ENCODE results near the gene FRY. TPM values are rescaled to one million over a fixed set of nuclear protein-coding genes. Genes with fewer than 3 reads are reported as not detected.

FRY gene
- total and polyA plus RNA-seq, 2 donors (not counting 1 experiment from before 2014, with no cell fraction given): 2.3 to 6.3 TPM

- H3K36me3 ChIP-seq (replicated peaks in 1 of 2; ENCODE audit: control extremely low read depth in 1 of 2, control insufficient read depth in 1 of 2, extremely low read depth in 1 of 2, insufficient read depth in 2 of 2, low read length in 1 of 2): peaks cover 0 to 2% of the 10 kb centered on the region in 2 experiments
- no peak for TF ChIP-seq CTCF (IDR thresholded peaks at IDR 0.05)
- TF ChIP-seq EZH2 (IDR thresholded peaks at IDR 0.05; ENCODE audit: borderline replicate concordance, insufficient read depth, low read depth, low read length, poor library complexity, severe bottlenecking): no peak
- no peaks in the 10 kb centered on the region for H3K27me3 ChIP-seq (replicated peaks in 1 of 4; ENCODE audit: control extremely low read depth in 1 of 4, control insufficient read depth in 3 of 4, insufficient read depth in 4 of 4, low read length in 3 of 4)
- intact Hi-C loops (cut with micrococcal nuclease): no loop called here
- no peak overlapping the region for H3K27ac Mint-ChIP-seq
- ChIA-PET CTCF (no interaction called here), POLR2A (no interaction called here)
- no peaks in the 10 kb centered on the region for H3K9me3 ChIP-seq (ENCODE audit: control extremely low read depth in 1 of 3, control insufficient read depth in 2 of 3, insufficient read depth in 1 of 3, low read length in 2 of 3)
- no peaks in the 10 kb centered on the region for H3K4me1 ChIP-seq (ENCODE audit: control insufficient read depth in 2 of 2, insufficient read depth in 2 of 2, low read length in 2 of 2)
- no peaks in the 10 kb centered on the region for H3K79me2 ChIP-seq (ENCODE audit: control insufficient read depth, insufficient read depth, low read length)
- no peaks in the 10 kb centered on the region for H3K9me3 Mint-ChIP-seq (ENCODE audit: insufficient read depth)
- WGBS (ENCODE audit: insufficient coverage): no CpG with 5 or more reads among the region's 2 CpGs
- no peaks in the 10 kb centered on the region for H4K20me1 ChIP-seq (ENCODE audit: control insufficient read depth, insufficient read depth, low read length, poor library complexity, severe bottlenecking)
- H3K9ac ChIP-seq (ENCODE audit: low read length): no peak overlapping the region
- no peaks in the 10 kb centered on the region for H3K27me3 Mint-ChIP-seq
- no peaks in the 10 kb centered on the region for H3K4me1 Mint-ChIP-seq
- no peak overlapping the region for H3K4me3 Mint-ChIP-seq
- no peak for DNase-seq
- H3K4me3 ChIP-seq (ENCODE audit: control extremely low read depth in 1 of 5, extremely low read depth in 1 of 5, insufficient read depth in 1 of 5, low read depth in 2 of 5, low read length in 4 of 5): no peak overlapping the region
- no peak overlapping the region for H2AFZ ChIP-seq (ENCODE audit: insufficient read depth, low read depth, low read length, poor library complexity, severe bottlenecking)
- H3K4me2 ChIP-seq (replicated peaks; ENCODE audit: low read depth, low read length, poor library complexity, severe bottlenecking): no peak overlapping the region
- no peak overlapping the region for H3K27ac ChIP-seq (ENCODE audit: low read length in 2 of 2)
- no peak for ATAC-seq (ENCODE audit: low read depth)
These were observed 160.0 kb downstream of the FRY start for GRCh38 chr13:32191452-32191998.

DNA sequence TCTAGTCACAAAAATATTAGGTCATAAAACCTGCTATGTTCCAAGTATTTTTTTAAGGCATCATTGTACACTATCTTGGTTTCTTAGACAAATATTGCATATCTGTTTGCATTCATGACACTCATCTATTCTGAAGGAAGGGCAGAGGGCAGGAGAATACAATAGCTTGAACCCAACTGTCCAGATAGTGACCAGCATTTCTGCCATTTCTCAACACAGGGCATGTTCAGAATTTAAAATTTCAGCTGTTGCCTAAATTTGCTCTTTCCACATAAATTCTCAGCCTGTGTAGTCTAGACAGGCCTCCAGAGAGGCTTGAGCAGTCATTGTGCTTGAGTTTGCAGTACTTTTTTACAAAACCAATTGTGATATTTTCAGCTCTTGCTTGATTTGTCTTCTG is 164.1 kb downstream of the FRY start:
- H3K36me3 ChIP-seq (replicated peaks in 1 of 2; ENCODE audit: control extremely low read depth in 1 of 2, control insufficient read depth in 1 of 2, extremely low read depth in 1 of 2, insufficient read depth in 2 of 2, low read length in 1 of 2): no peaks in the 10 kb centered on the region
- TF ChIP-seq CTCF (IDR thresholded peaks at IDR 0.05): no peak
- TF ChIP-seq EZH2 (IDR thresholded peaks at IDR 0.05; ENCODE audit: borderline replicate concordance, insufficient read depth, low read depth, low read length, poor library complexity, severe bottlenecking): no peak
- no peaks in the 10 kb centered on the region for H3K9me3 ChIP-seq (ENCODE audit: control extremely low read depth in 1 of 3, control insufficient read depth in 2 of 3, insufficient read depth in 1 of 3, low read length in 2 of 3)
- H3K9me3 Mint-ChIP-seq (ENCODE audit: insufficient read depth): no peaks in the 10 kb centered on the region
- no peak overlapping the region for H3K4me2 ChIP-seq (replicated peaks; ENCODE audit: low read depth, low read length, poor library complexity, severe bottlenecking)
- no peaks in the 10 kb centered on the region for H3K79me2 ChIP-seq (ENCODE audit: control insufficient read depth, insufficient read depth, low read length)
- no peak overlapping the region for H2AFZ ChIP-seq (ENCODE audit: insufficient read depth, low read depth, low read length, poor library complexity, severe bottlenecking)
- no peak overlapping the region for H3K27ac Mint-ChIP-seq
- no peak overlapping the region for H3K9ac ChIP-seq (ENCODE audit: low read length)
- ChIA-PET CTCF (interaction anchor here (1.0 to 1.8 kb wide), 2 partner anchors 26 to 51 kb away, joined by 3 read pairs; no protein-coding TSS in a partner anchor), POLR2A (no interaction called here)
- ATAC-seq (ENCODE audit: low read depth) (no peak), DNase-seq (no peak)
- H3K27ac ChIP-seq (ENCODE audit: low read length in 2 of 2): no peak overlapping the region
- H3K4me3 ChIP-seq (ENCODE audit: control extremely low read depth in 1 of 5, extremely low read depth in 1 of 5, insufficient read depth in 1 of 5, low read depth in 2 of 5, low read length in 4 of 5): no peak overlapping the region
- H3K4me1 ChIP-seq (ENCODE audit: control insufficient read depth in 2 of 2, insufficient read depth in 2 of 2, low read length in 2 of 2): no peaks in the 10 kb centered on the region
- no peaks in the 10 kb centered on the region for H3K27me3 Mint-ChIP-seq
- H3K27me3 ChIP-seq (replicated peaks in 1 of 4; ENCODE audit: control extremely low read depth in 1 of 4, control insufficient read depth in 3 of 4, insufficient read depth in 4 of 4, low read length in 3 of 4): no peaks in the 10 kb centered on the region
- H3K4me1 Mint-ChIP-seq: no peaks in the 10 kb centered on the region
- H4K20me1 ChIP-seq (ENCODE audit: control insufficient read depth, insufficient read depth, low read length, poor library complexity, severe bottlenecking): no peaks in the 10 kb centered on the region
- intact Hi-C loops (cut with micrococcal nuclease): no loop called here
- no peak overlapping the region for H3K4me3 Mint-ChIP-seq

All from B cell (primary cell).